ENCODE data around the gene CD63. TPM values are rescaled to one million over a fixed set of nuclear protein-coding genes. Genes with fewer than 3 reads are reported as not detected.

Gene CD63
- total RNA-seq, 1 experiment from 2014 or later = 581 TPM

- H4K5ac ChIP-seq (ENCODE audit: insufficient read length, low read depth, low read length) = no peak overlapping the region
- H3K27ac ChIP-seq (ENCODE audit: insufficient read length, low read depth, low read length) = no peak overlapping the region
- H3K27me3 ChIP-seq (ENCODE audit: insufficient read depth, low read length) = no peaks in the 10 kb centered on the region; the same call in 1 of the 2 replicates
- no peak overlapping the region for H3K9ac ChIP-seq (ENCODE audit: extremely low read depth, insufficient read length, low read length)
- no peak overlapping the region for H3K4me2 ChIP-seq (ENCODE audit: insufficient read depth, insufficient read length, low read length)
- Mint-ChIP-seq H3K9me3 (peaks cover 0 to 3% of the 10 kb centered on the region in 2 experiments; a peak in 2 of 5 replicates), H3K4me1 (peaks cover 30 to 33% of the 10 kb centered on the region in 2 experiments), H3K36me3 (ENCODE audit: insufficient read depth in 1 of 3, low read depth in 3 of 3) (no peaks in the 10 kb centered on the region), H3K27me3 (ENCODE audit: low read depth) (peaks cover 33% of the 10 kb centered on the region), H3K27ac (peak overlapping the region in 1 of 3 experiments; percentile 8; a peak in 1 of 7 replicates), H3K4me3 (no peak overlapping the region)
- H3T11ph ChIP-seq (ENCODE audit: low read length) = no peak overlapping the region
- no peak overlapping the region for H3K56ac ChIP-seq (ENCODE audit: insufficient read length, low read depth, low read length)
- H3K79me2 ChIP-seq (ENCODE audit: insufficient read depth, low read length) = no peaks in the 10 kb centered on the region
- H4K20me1 ChIP-seq (ENCODE audit: control insufficient read depth, insufficient read depth, insufficient read length) = peaks cover under 1% of the 10 kb centered on the region
- H2BK12ac ChIP-seq (ENCODE audit: insufficient read length, low read depth, low read length) = no peak overlapping the region
- no peak overlapping the region for H2BK5ac ChIP-seq (ENCODE audit: insufficient read length, low read length)
- no peak overlapping the region for H2BK120ac ChIP-seq (ENCODE audit: low read depth, low read length, poor library complexity, severe bottlenecking)
- no peak for DNase-seq
- H3K23ac ChIP-seq (ENCODE audit: insufficient read length, low read depth, low read length) = no peak overlapping the region
- H3K14ac ChIP-seq (ENCODE audit: insufficient read depth, low read length) = no peak overlapping the region
- no peak overlapping the region for H2AK5ac ChIP-seq (ENCODE audit: insufficient read length, low read length)
- H2BK15ac ChIP-seq (ENCODE audit: low read depth, low read length) = no peak overlapping the region
- H3K9me3 ChIP-seq (ENCODE audit: control insufficient read depth, low read depth, low read length) = no peaks in the 10 kb centered on the region
- TF ChIP-seq CTCF (conservative IDR thresholded peaks at IDR 0.05) = no peak
- H4K91ac ChIP-seq (ENCODE audit: insufficient read length, low read depth, low read length) = no peak overlapping the region
- no peak overlapping the region for H4K8ac ChIP-seq (replicated peaks; ENCODE audit: insufficient read length, low read depth, low read length)
- no CpG with 5 or more reads among the region's 4 CpGs for WGBS (ENCODE audit: extremely low coverage, insufficient read length, low lambda C conversion rate)
- H3K23me2 ChIP-seq (ENCODE audit: insufficient read length, low read depth, low read length, poor library complexity, severe bottlenecking) = peaks cover 11% of the 10 kb centered on the region
- H3K18ac ChIP-seq (ENCODE audit: insufficient read length, low read depth, low read length) = no peak overlapping the region
- H2BK20ac ChIP-seq (ENCODE audit: low read depth, low read length, poor library complexity, severe bottlenecking) = no peak overlapping the region
- no peak overlapping the region for H3K4ac ChIP-seq (ENCODE audit: low read depth, low read length)
- peaks cover 2% of the 10 kb centered on the region; the same call in 1 of the 2 replicates for H3K4me1 ChIP-seq (ENCODE audit: insufficient read depth, low read length)
- H2AFZ ChIP-seq (ENCODE audit: low read length) = no peak overlapping the region
- no peaks in the 10 kb centered on the region for H3K79me1 ChIP-seq (ENCODE audit: insufficient read depth, low read depth, low read length, poor library complexity, severe bottlenecking)
Measured at GRCh38 chr12:55711786-55712553, 16.8 kb downstream of the CD63 start.

All from H9 (cell line).